IMR-90 (cell line): ENCODE data around the gene OR2H1. TPM values are rescaled to one million over a fixed set of nuclear protein-coding genes. Genes with fewer than 3 reads are reported as not detected.
"Not testable (repeated sequence)": the region's sequence is repeated elsewhere in the genome, so short reads cannot be mapped to it uniquely, and the experiment has no call there.

ENCODE experiments used
- ATAC-seq: fragments of 200-7000 bp; cut with Tn5 transposase; 2 replicates; pipeline ENCODE4 v1.9.1; 2020; ENCODE audit warnings: low read depth, mild to moderate bottlenecking, moderate library complexity
- BruUV-seq: library from RNA; stranded (reverse); fragments of 400-500 nt; replicated peaks from 2 replicates; lab custom pipeline; 2021; lab: Mats Ljungman, UMichigan
- CTCF ChIA-PET: fragments of 300-600 bp; formaldehyde crosslinking; extraction: SDS; loops from one replicate; lab custom pipeline; 2021; ENCODE audit warnings: antibody characterized with exemption; lab: Yijun Ruan, JAX
- POLR2A ChIA-PET: fragments of 300-600 bp; sonication (Branson Sonifier 250); formaldehyde crosslinking; loops from one replicate; lab custom pipeline; 2022; ENCODE audit warnings: antibody characterized with exemption; ENCODE audit not compliant: unreplicated experiment; lab: Charles Lee
- DNase-seq: peaks from one replicate; pipeline ENCODE4 v3.0.0; 2013
- H2AFZ ChIP-seq: replicated peaks from 2 replicates; pipeline ENCODE3; 2013; ENCODE audit warnings: low read length, mild to moderate bottlenecking; ENCODE audit not compliant: poor library complexity
- H2AK5ac ChIP-seq: 2 replicates; pipeline ENCODE4 v1.6.1; 2013; ENCODE audit warnings: low read depth, low read length, inconsistent platforms
- H2AK9ac ChIP-seq: replicated peaks from 2 replicates; pipeline ENCODE3; 2013; ENCODE audit warnings: mild to moderate bottlenecking, low read depth, low read length, moderate library complexity; ENCODE audit not compliant: poor library complexity
- H2BK120ac ChIP-seq: 2 replicates; pipeline ENCODE4 v1.6.1; 2013; ENCODE audit warnings: low read depth, low read length, inconsistent platforms
- H2BK15ac ChIP-seq: 3 replicates; pipeline ENCODE4 v1.6.1; 2013; ENCODE audit warnings: low read depth, low read length, inconsistent platforms
- H2BK20ac ChIP-seq: 2 replicates; pipeline ENCODE4 v1.6.1; 2013; ENCODE audit warnings: low read depth, mild to moderate bottlenecking, inconsistent platforms, low read length, moderate library complexity
- H2BK5ac ChIP-seq: 2 replicates; pipeline ENCODE4 v1.6.1; 2013; ENCODE audit warnings: mild to moderate bottlenecking, low read depth, low read length, inconsistent platforms; ENCODE audit not compliant: poor library complexity, severe bottlenecking
- H3K14ac ChIP-seq: replicated peaks from 2 replicates; pipeline ENCODE4 v1.6.1; 2013; ENCODE audit warnings: low read depth, low read length, inconsistent platforms
- H3K18ac ChIP-seq: 2 replicates; pipeline ENCODE4 v1.6.1; 2013; ENCODE audit warnings: low read depth, low read length, control low read depth
- H3K23ac ChIP-seq: 2 replicates; pipeline ENCODE4 v1.6.1; 2013; ENCODE audit warnings: low read depth, low read length, inconsistent platforms
- H3K27ac ChIP-seq: 2 replicates; pipeline ENCODE4 v1.5.1; 2013; ENCODE audit warnings: mild to moderate bottlenecking, control low read depth, low read length; ENCODE audit not compliant: insufficient read depth
- H3K27me3 ChIP-seq: 2 replicates; pipeline ENCODE4 v1.6.1; 2013; ENCODE audit warnings: low read length; ENCODE audit not compliant: control insufficient read depth, insufficient read depth
- H3K36me3 ChIP-seq: 2 replicates; pipeline ENCODE4 v1.6.1; 2013; ENCODE audit warnings: low read length, mixed read lengths; ENCODE audit not compliant: control insufficient read depth, insufficient read depth
- H3K4ac ChIP-seq: 2 replicates; pipeline ENCODE4 v1.6.1; 2013; ENCODE audit warnings: low read depth, low read length, inconsistent platforms
- H3K4me1 ChIP-seq: 2 replicates; pipeline ENCODE4 v1.6.1; 2013; ENCODE audit warnings: low read length, mixed read lengths; ENCODE audit not compliant: control insufficient read depth, insufficient read depth
- H3K4me2 ChIP-seq: 2 replicates; pipeline ENCODE4 v1.6.1; 2013; ENCODE audit warnings: low read depth, mild to moderate bottlenecking, control low read depth, low read length, moderate library complexity
- H3K4me3 ChIP-seq: 2 replicates; pipeline ENCODE4 v1.5.1; 2013; ENCODE audit warnings: low read depth, mild to moderate bottlenecking, control low read depth, low read length, moderate library complexity; ENCODE audit not compliant: insufficient read depth
- H3K56ac ChIP-seq: 2 replicates; pipeline ENCODE4 v1.6.1; 2013; ENCODE audit warnings: low read length, inconsistent platforms; ENCODE audit not compliant: insufficient read depth; ENCODE audit errors: extremely low read depth
- H3K79me1 ChIP-seq, 2 experiments: 2 replicates each; pipeline ENCODE4 v1.6.1; 2013; ENCODE audit warnings: low read length in 2 of 2, inconsistent platforms in 1 of 2, low read depth in 1 of 2
- H3K9ac ChIP-seq: 2 replicates; pipeline ENCODE4 v1.6.1; 2013; ENCODE audit warnings: low read depth, low read length, control low read depth
- H3K9me1 ChIP-seq: 2 replicates; pipeline ENCODE4 v1.6.1; 2013; ENCODE audit warnings: low read length, inconsistent platforms; ENCODE audit not compliant: insufficient read depth
- H3K9me3 ChIP-seq: 2 replicates; pipeline ENCODE4 v1.6.1; 2013; ENCODE audit warnings: low read length; ENCODE audit not compliant: control insufficient read depth, insufficient read depth
- H4K20me1 ChIP-seq: 2 replicates; pipeline ENCODE4 v1.6.1; 2013; ENCODE audit warnings: low read length, inconsistent platforms; ENCODE audit not compliant: insufficient read depth
- H4K5ac ChIP-seq: 2 replicates; pipeline ENCODE4 v1.6.1; 2013; ENCODE audit warnings: mild to moderate bottlenecking, low read depth, low read length, control low read depth
- H4K8ac ChIP-seq, 2 experiments: 2 replicates each; pipeline ENCODE4 v1.6.1; 2013; ENCODE audit warnings: low read depth in 2 of 2, low read length in 2 of 2, control low read depth in 1 of 2, inconsistent platforms in 1 of 2
- H4K91ac ChIP-seq: 2 replicates; pipeline ENCODE4 v1.6.1; 2013; ENCODE audit warnings: low read depth, low read length, inconsistent platforms; ENCODE audit not compliant: insufficient read depth
- WGBS, 2 experiments: methylation state at CpG; one replicate each; pipeline versions ENCODE4 v1.1.5 to v1.1.7; 2013; ENCODE audit warnings: missing lambda C conversion rate in 2 of 2; ENCODE audit not compliant: insufficient read length in 1 of 2; ENCODE audit errors: extremely low coverage in 2 of 2; 5-methylcytosine and 5-hydroxymethylcytosine counted together
- dilution Hi-C: fragments of 300-500 bp; cut with HindIII; formaldehyde crosslinking; loops from one replicate; pipeline ENCODE4 v1.14.3; 2018; ENCODE audit warnings: low sequenced_read_pairs; ENCODE audit not compliant: unreplicated experiment
- in situ Hi-C: fragments of 300-500 bp; cut with MboI; formaldehyde crosslinking; loops from 3 replicates; pipeline ENCODE4 v1.14.3; 2019; ENCODE audit warnings: low sequenced_read_pairs, inconsistent platforms, mixed read lengths
- intact Hi-C: fragments of 100-400 bp; cut with micrococcal nuclease; formaldehyde crosslinking; loops from 2 replicates; pipeline ENCODE4 v1.10.0; 2022
- polyA plus RNA-seq, 3 experiments: library from polyadenylated mRNA; depleted of rRNA; stranded (reverse); fragments of >200 nt; gene quantifications; 2 replicates each; pipeline ENCODE4 v1.2.3, GENCODE V29; 2012; ENCODE audit warnings: low replicate concordance in 1 of 3
- total RNA-seq: library from RNA; depleted of rRNA; stranded (reverse); fragments of >200 nt; gene quantifications from 2 replicates; pipeline ENCODE4 v1.2.3, GENCODE V29; 2012

The OR2H1 gene
- total and polyA plus RNA-seq, 2 of the 4 experiments (the other 2 are of a cell fraction): not detected

DNA sequence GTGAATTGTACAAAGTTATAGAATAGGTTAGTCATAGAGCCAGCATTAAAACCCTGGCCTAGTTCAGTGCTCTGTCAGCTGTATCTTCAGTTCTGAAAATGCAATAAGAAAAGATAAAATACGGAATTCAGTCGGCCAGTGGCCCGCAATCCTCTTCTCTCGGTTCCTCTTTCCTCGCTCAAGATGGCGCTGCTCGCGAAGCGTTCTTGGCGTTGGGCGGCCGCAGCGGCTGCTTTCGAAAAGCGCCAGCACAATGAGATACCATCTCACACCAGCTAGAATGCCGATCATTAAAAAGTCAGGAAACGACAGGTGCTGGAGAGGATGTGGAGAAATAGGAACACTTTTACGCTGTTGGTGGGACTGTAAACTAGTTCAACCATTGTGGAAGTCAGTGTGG is 20.2 kb upstream of the OR2H1 start:
- H2AK9ac ChIP-seq, H2AK5ac ChIP-seq, H3K4me2 ChIP-seq, intact Hi-C loops, H3K18ac ChIP-seq, POLR2A ChIA-PET, H3K9ac ChIP-seq, ATAC-seq, H4K20me1 ChIP-seq, dilution Hi-C loops, H2BK15ac ChIP-seq, BruUV-seq, H2AFZ ChIP-seq, H3K23ac ChIP-seq, H2BK20ac ChIP-seq, H4K8ac ChIP-seq, H3K9me1 ChIP-seq, H4K5ac ChIP-seq, H3K14ac ChIP-seq, DNase-seq, H3K36me3 ChIP-seq, H2BK120ac ChIP-seq, CTCF ChIA-PET, H3K56ac ChIP-seq, in situ Hi-C loops, H3K4me1 ChIP-seq, H3K4ac ChIP-seq, H2BK5ac ChIP-seq, H3K4me3 ChIP-seq, H3K27me3 ChIP-seq, H3K27ac ChIP-seq, H4K91ac ChIP-seq, H3K79me1 ChIP-seq: not testable (repeated sequence)
- peaks cover 15% of the 10 kb centered on the region for H3K9me3 ChIP-seq
- WGBS, 2 experiments: 40% methylated on average over 4 of the region's 18 CpGs; no CpG with 5 or more reads in 1 of the 2 experiments
